Erythroblast (primary cell): ENCODE measurements around the gene GTF3C4.

Source experiments
- GATA1 ChIP-seq: IDR thresholded peaks from 2 replicates; pipeline ENCODE4 v1.6.1; 2011; ENCODE audit warnings: low read depth, mild to moderate bottlenecking, control low read depth, low read length, moderate library complexity
- POLR2A ChIP-seq: IDR thresholded peaks from 2 replicates; pipeline ENCODE4 v1.6.1; 2011; ENCODE audit warnings: mild to moderate bottlenecking, low read length

DNA sequence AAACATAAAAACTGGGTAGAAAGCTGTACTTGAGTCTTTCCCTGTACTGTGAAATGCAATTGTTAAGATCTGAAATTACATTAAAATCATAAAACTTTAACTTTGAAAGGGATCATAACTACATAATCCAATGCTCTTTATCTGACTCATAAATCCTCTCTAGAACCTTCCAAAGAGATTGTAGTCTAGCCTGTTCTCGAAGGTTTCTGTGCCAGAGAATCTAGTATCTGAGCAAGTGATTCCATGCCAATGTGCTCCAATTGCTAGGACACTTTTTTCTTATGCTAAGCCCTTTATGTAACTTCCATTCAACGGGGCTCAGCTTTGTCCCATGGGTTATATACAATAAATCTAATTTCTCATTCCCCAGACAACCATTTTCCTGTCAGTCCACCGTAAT lies 21.6 kb upstream of the GTF3C4 start:
- TF ChIP-seq POLR2A (no peak), GATA1 (no peak)
